ENCODE results near the gene ATM.

- TF ChIP-seq CTCF (IDR thresholded peaks at IDR 0.05; ENCODE audit: insufficient read depth, low read depth, low read length) (no peak), EZH2 (IDR thresholded peaks at IDR 0.05; ENCODE audit: insufficient read depth, low read length) (no peak)
Observed at GRCh38 chr11:108414958-108415357, 192.1 kb downstream of the ATM start.
